Measurements from ENCODE around the gene HS3ST5.

DNA sequence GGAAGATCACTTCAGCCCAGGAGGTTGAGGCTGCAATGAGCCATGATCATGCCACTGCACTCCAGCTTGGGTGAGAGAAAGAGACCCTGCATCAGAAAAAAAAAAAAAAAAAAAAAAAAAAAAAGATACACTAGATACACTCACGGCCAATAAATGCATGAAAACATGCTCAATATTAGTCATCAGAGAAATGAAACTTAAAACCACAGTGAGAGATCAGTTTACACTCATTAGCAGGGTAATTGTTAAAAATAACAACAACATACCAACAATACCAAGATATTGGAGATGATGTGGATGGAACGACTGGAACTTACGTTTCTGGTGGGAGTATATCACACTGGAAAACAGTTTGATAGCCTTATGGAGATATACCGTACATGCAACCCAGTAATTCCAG is 29.9 kb downstream of the HS3ST5 start:
- no peak for TF ChIP-seq POLR2A (IDR thresholded peaks at IDR 0.05)
- TF ChIP-seq, protein P1, sequence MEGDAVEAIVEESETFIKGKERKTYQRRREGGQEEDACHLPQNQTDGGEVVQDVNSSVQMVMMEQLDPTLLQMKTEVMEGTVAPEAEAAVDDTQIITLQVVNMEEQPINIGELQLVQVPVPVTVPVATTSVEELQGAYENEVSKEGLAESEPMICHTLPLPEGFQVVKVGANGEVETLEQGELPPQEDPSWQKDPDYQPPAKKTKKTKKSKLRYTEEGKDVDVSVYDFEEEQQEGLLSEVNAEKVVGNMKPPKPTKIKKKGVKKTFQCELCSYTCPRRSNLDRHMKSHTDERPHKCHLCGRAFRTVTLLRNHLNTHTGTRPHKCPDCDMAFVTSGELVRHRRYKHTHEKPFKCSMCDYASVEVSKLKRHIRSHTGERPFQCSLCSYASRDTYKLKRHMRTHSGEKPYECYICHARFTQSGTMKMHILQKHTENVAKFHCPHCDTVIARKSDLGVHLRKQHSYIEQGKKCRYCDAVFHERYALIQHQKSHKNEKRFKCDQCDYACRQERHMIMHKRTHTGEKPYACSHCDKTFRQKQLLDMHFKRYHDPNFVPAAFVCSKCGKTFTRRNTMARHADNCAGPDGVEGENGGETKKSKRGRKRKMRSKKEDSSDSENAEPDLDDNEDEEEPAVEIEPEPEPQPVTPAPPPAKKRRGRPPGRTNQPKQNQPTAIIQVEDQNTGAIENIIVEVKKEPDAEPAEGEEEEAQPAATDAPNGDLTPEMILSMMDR (IDR thresholded peaks at IDR 0.05), result no peak
- TF ChIP-seq EP300 (IDR thresholded peaks at IDR 0.05), result no peak

Data from ovary (tissue), 3 donors.